Stomach (tissue), 9 donors: ENCODE data around the gene RPL26. TPM values are rescaled to one million over a fixed set of nuclear protein-coding genes. Genes with fewer than 3 reads are reported as not detected.

Source experiments
- DNase-seq, 2 donors: peaks; one replicate each; pipeline versions ENCODE4 v3.0.0 to v3.0.0-alpha.2; 2013 to 2019
- H3K27ac ChIP-seq, 5 donors: fragments of 200-600 bp in 4 of 5; sonication (generic) in 4 of 5; one replicate each; pipeline ENCODE4 v1.5.1; 2013 to 2019; ENCODE audit warnings: mild to moderate bottlenecking in 1 of 5, moderate library complexity in 1 of 5
- H3K27me3 ChIP-seq, 3 donors: fragments of 200-600 bp; sonication (generic); one replicate each; pipeline ENCODE4 v1.5.1; 2017 to 2019; ENCODE audit warnings: mixed run types in 1 of 3
- H3K36me3 ChIP-seq, 4 donors: fragments of 200-600 bp; sonication (generic); 1 replicate in 3 of 4; 2 replicates in 1 of 4; pipeline ENCODE4 v1.5.1; 2016 to 2019
- H3K4me1 ChIP-seq, 4 donors: fragments of 200-600 bp; sonication (generic); one replicate each; pipeline ENCODE4 v1.5.1; 2016 to 2019
- H3K4me3 ChIP-seq, 4 donors: fragments of 200-600 bp; sonication (generic) in 3 of 4; one replicate each; pipeline ENCODE4 v1.5.1; 2016 to 2019; ENCODE audit warnings: mild to moderate bottlenecking in 1 of 4
- H3K9me3 ChIP-seq, 4 donors: fragments of 200-600 bp; sonication (generic); one replicate each; pipeline ENCODE4 v1.5.1; 2016 to 2019
- CTCF ChIP-seq, 7 experiments: fragments of 450-650 bp in 4 of 7; fragments of 200-600 bp in 3 of 7; sonication (generic) in 3 of 7; IDR thresholded peaks; one replicate each; pipeline ENCODE4 v1.5.1; 2016 to 2019; ENCODE audit warnings: antibody characterized with exemption in 7 of 7, control low read depth in 2 of 7, mild to moderate bottlenecking in 1 of 7
- EP300 ChIP-seq: sonication (generic); formaldehyde crosslinking; IDR thresholded peaks from one replicate; pipeline ENCODE4 v1.6.1; 2017; ENCODE audit warnings: antibody characterized with exemption
- POLR2A ChIP-seq, 4 donors: fragments of 450-650 bp; IDR thresholded peaks; one replicate each; pipeline ENCODE4 v1.6.1; 2016; ENCODE audit warnings: antibody characterized with exemption in 4 of 4, control low read depth in 2 of 4, mild to moderate bottlenecking in 1 of 4, moderate library complexity in 1 of 4
- POLR2AphosphoS5 ChIP-seq, 3 donors: sonication (generic); formaldehyde crosslinking; IDR thresholded peaks; one replicate each; pipeline ENCODE4 v1.6.1; 2016; ENCODE audit warnings: antibody characterized with exemption in 3 of 3
- WGBS, 5 donors: extraction: QIAGEN DNeasy Blood & Tissue Kit in 3 of 5; methylation state at CpG; one replicate each; pipeline versions ENCODE4 v1.1.5 to v1.1.7; 2013 to 2018; 5-methylcytosine and 5-hydroxymethylcytosine counted together
- intact Hi-C: fragments of 100-400 bp; cut with DNase I; formaldehyde crosslinking; loops from one replicate; pipeline ENCODE4 v1.15.1; 2023; ENCODE audit warnings: low total_unique reads
- polyA plus RNA-seq, 3 donors: library from polyadenylated mRNA; stranded (reverse); fragments of 200-250 nt; gene quantifications; one replicate each; pipeline ENCODE4 v1.2.3, GENCODE V29; 2013
- total RNA-seq, 5 donors: library from RNA; depleted of rRNA; stranded (reverse); fragments of >200 nt; gene quantifications; one replicate each; pipeline versions ENCODE4 v1.1.0 to v1.2.3, GENCODE V29; 2014 to 2016
- donor health status: healthy with polysubstance abuse.
- donor health status: Bipolar disorder and iron deficiency.
- donor health status: healthy.

RPL26 gene
- total and polyA plus RNA-seq, 8 donors = 506 to 5,414 (median 3,474) TPM

DNA sequence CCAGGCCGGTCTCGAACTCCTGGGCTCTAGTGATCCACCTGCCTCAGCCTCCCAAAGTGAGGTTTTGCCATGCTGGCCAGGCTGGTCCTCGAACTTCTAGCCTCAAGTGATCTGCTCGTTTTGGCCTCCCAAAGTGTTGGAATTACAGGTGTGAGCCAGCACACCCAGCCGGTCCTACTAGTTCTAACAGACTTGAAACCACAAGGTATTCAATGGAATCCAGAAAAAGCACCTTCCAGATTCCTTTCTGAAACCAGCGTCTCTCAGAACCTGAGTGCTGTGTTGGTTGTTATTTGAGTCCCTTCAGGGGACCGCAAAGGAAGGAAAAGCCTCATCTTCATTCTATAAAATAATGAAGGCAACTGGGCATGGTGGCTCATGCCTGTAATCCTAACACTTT, 10.6 kb downstream of the RPL26 start:
- TF ChIP-seq EP300 = no peak
- TF ChIP-seq POLR2AphosphoS5 (IDR thresholded peaks at IDR 0.05) = no peak
- TF ChIP-seq POLR2A (IDR thresholded peaks at IDR 0.05) = no peak
- no peak for TF ChIP-seq CTCF (IDR thresholded peaks at IDR 0.05)
- Histone ChIP-seq H3K27me3 (no peaks in the 10 kb centered on the region), H3K27ac (no peak overlapping the region), H3K4me3 (no peak overlapping the region), H3K36me3 (peaks cover 15 to 43% (median 36%) of the 10 kb centered on the region in 4 donors), H3K9me3 (no peaks in the 10 kb centered on the region), H3K4me1 (peaks cover 17 to 30% (median 23%) of the 10 kb centered on the region in 4 donors)
- 84 to 87% (median 86%) methylated on average over 7 of the region's 7 CpGs for WGBS, 5 donors
- intact Hi-C loops = no loop called here
- no peak for DNase-seq

- H3K27ac ChIP-seq = no peak overlapping the region
- DNase-seq = no peak
- WGBS, 5 donors = 74 to 85% (median 80%) methylated on average over 4 of the region's 4 CpGs
- H3K36me3 ChIP-seq = peaks cover 9 to 37% (median 31%) of the 10 kb centered on the region in 4 donors
- no peak for TF ChIP-seq POLR2A (IDR thresholded peaks at IDR 0.05)
- TF ChIP-seq POLR2AphosphoS5 (IDR thresholded peaks at IDR 0.05) = no peak
- TF ChIP-seq EP300 = no peak
- TF ChIP-seq CTCF (IDR thresholded peaks at IDR 0.05) = no peak
- intact Hi-C loops = no loop called here
- no peak overlapping the region for H3K4me3 ChIP-seq
- H3K9me3 ChIP-seq = no peaks in the 10 kb centered on the region
- no peaks in the 10 kb centered on the region for H3K27me3 ChIP-seq
- H3K4me1 ChIP-seq = peaks cover 12 to 24% (median 17%) of the 10 kb centered on the region in 4 donors
These were observed 11.2 kb downstream of the RPL26 start for GRCh38 chr17:8371786-8372185.

DNA sequence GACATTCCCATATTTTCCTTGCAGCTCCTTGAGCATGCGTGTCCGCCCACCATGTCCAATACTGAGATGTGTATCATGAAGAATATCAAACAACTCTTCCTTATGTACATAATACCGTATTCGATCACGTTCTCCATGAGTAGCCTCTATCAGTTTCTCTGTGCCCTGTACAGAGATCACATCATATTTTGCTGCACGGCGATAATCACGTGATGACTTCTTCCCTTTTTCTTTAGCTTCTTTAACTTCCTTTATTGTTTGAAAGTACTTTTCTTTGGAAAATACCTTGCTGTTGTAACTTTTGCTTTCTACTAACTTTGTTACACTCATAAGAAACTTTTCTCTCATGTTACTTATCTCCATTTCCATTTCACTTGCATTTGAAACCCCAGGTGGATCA, 13.0 kb downstream of the RPL26 start:
- intact Hi-C loops = no loop called here
- Histone ChIP-seq H3K36me3 (peaks cover 9 to 42% (median 30%) of the 10 kb centered on the region in 4 donors), H3K4me1 (peaks cover 0 to 13% (median 2%) of the 10 kb centered on the region in 4 donors), H3K4me3 (no peak overlapping the region), H3K27me3 (no peaks in the 10 kb centered on the region), H3K9me3 (no peaks in the 10 kb centered on the region), H3K27ac (no peak overlapping the region)
- 84 to 95% (median 90%) methylated on average over 8 of the region's 8 CpGs for WGBS, 5 donors
- TF ChIP-seq EP300 (no peak), POLR2AphosphoS5 (IDR thresholded peaks at IDR 0.05) (no peak), CTCF (IDR thresholded peaks at IDR 0.05) (no peak), POLR2A (IDR thresholded peaks at IDR 0.05) (no peak)
- DNase-seq = no peak

DNA sequence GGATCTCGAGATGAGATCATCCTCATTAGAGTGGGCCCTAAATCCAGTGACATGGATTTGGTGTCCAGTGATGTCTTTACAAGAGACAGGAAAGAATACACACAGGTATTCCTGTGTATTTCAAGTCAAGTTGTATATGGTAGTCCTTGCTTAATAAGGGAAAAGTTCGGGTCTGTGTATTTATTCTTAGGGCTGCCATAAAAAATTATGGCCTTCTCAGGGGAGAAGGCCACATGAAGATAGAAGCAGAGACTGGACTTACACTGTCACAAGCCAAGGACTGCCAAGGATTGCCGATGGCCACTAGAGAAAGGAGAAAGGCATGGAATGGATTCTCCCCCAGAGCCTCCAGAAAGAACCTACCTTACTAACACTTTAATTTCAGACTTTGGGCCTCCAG, 14.8 kb downstream of the RPL26 start:
- H3K27ac ChIP-seq = no peak overlapping the region
- intact Hi-C loops = no loop called here
- TF ChIP-seq EP300 = no peak
- no peak for TF ChIP-seq CTCF (IDR thresholded peaks at IDR 0.05)
- no peak for TF ChIP-seq POLR2A (IDR thresholded peaks at IDR 0.05)
- no peak for TF ChIP-seq POLR2AphosphoS5 (IDR thresholded peaks at IDR 0.05)
- peaks cover 9 to 42% (median 34%) of the 10 kb centered on the region in 4 donors for H3K36me3 ChIP-seq
- WGBS, 5 donors = 81 to 97% (median 94%) methylated on average over 3 of the region's 3 CpGs
- DNase-seq = no peak
- peaks cover 0 to 6% (median 0%) of the 10 kb centered on the region in 4 donors for H3K4me1 ChIP-seq
- H3K9me3 ChIP-seq = no peaks in the 10 kb centered on the region
- no peaks in the 10 kb centered on the region for H3K27me3 ChIP-seq
- no peak overlapping the region for H3K4me3 ChIP-seq
